Dermis lymphatic vessel endothelial cell (primary cell): ENCODE data around the gene FARSB. TPM values are rescaled to one million over a fixed set of nuclear protein-coding genes. Genes with fewer than 3 reads are reported as not detected.

ENCODE experiments used
- total RNA-seq: library from RNA; depleted of rRNA; stranded (reverse); fragments of >200 nt; gene quantifications from 2 replicates; pipeline ENCODE4 v1.2.1, GENCODE V29; 2014

The FARSB gene
- 5.6 and 7.6 TPM in 2 replicates for total RNA-seq

DNA sequence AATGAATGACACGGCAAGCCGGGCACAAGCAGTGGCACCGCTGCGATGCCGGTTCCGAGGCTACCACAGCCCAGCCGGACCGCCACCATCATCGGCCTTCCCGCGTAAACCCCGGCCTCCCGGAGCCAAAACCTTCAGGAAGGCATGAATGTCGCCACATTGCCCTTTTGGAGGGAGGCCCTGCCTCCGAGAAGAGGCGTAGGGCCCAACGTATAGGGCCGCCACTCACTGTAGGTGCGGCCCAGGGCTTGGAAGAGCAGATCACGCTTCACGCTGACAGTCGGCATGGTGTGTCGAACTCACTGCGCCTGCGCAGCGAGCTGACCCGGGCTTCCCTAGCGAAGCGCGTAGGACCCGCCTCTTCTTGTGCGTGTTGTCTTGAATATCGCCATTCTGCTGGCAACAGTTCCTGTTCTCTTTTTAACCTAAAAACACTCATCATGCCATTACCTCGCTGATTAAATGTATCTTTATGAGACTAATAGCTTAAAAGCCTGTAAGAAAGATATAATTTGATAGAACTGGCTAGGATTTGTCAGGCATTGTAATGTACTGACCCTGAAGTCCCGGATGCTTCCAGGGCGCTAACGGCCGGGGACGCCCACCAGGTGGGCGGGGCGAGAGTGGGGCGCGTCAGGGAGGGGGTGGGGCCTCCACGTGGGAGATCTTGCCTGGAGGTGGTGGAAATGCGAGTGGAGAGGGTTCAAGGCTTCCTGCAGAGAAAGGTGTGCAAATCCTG is at the start of gene FARSB:
FARSB (minus strand) TSS at position 306 of the 739 bp plus-strand sequence; CDS start at position 287, 19 bp downstream.

GRCh38 chr2:222671259-222672067 is 15.6 kb upstream of the FARSB start, which contains the start of gene MOGAT1:
Gene MOGAT1 (plus strand): TSS chr2:222671658. CDS start chr2:222671786, 128 bp downstream.

Other genes starting within 250 kb of the FARSB start
- gene SGPP2, start 231.5 kb downstream of the FARSB start, total RNA-seq: not detected in 2 replicates
- gene MOGAT1, start 15.6 kb upstream of the FARSB start, total RNA-seq: not detected in 2 replicates
- 111 and 117 TPM in 2 replicates for gene ACSL3, start 204.9 kb upstream of the FARSB start, total RNA-seq